GM19351 (cell line): Measurements from ENCODE around the gene SPTLC2.
"Not testable (repeated sequence)": the region's sequence is repeated elsewhere in the genome, so short reads cannot be mapped to it uniquely, and the experiment has no call there.

Source experiments
- ATAC-seq: cut with Tn5 transposase; IDR thresholded peaks from one replicate; pipeline ENCODE4 v1.9.1; 2021; ENCODE audit warnings: mild to moderate bottlenecking, moderate library complexity; ENCODE audit not compliant: unreplicated experiment

The SPTLC2 gene

DNA sequence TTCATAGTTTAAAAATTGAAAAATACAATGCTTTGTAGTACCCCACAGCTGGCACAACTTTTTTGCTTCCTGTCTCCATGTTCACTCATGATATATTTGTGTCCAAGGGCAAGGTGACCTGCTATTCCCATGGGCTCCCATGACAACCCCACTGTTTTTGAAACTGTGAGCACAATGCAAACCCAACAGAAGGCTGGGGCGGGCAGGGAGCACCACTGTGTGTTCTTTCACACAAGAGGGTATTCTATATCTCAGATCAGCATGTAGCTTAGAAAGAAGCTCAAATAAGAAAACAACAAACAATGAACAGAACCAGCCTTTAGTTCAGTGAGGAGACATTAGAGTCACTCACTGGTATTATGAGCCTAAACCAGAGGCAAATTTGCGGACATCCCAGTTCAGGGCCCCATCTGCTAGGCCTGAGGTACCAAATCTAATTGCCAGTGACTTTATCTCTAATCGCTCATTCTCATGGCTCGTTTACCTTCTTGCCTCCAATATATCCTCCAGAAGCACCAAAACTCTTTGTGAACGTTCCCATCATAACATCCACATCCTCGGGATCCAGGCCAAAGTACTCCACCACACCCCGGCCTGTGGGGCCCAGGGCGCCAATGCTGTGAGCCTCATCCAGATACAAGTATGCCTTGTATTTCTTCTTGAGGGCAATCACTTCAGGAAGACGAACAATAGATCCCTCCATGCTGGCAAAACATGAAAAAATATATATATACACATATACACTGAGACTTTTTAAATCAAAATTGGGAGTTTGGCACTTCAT lies 61.4 kb downstream of the SPTLC2 start:
- no peak for ATAC-seq

DNA sequence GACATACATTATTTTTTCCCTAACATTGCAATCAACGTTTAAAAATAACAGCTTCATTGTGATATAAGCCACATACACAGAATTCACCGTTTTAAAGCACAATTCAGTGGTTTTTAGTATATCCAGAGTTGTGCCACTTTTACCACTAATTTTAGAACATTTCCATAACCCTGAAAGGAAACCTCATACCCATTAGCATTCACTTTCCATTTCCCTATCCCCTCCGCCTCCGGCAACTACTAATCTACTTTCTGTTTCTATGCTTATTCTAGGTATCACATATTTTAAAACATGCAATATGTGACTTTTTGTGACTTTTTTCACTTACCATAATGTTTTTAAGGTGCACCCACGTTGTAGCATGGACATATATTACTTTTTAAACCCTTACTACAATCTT lies 62.2 kb downstream of the SPTLC2 start:
- ATAC-seq = peak; percentile 61

DNA sequence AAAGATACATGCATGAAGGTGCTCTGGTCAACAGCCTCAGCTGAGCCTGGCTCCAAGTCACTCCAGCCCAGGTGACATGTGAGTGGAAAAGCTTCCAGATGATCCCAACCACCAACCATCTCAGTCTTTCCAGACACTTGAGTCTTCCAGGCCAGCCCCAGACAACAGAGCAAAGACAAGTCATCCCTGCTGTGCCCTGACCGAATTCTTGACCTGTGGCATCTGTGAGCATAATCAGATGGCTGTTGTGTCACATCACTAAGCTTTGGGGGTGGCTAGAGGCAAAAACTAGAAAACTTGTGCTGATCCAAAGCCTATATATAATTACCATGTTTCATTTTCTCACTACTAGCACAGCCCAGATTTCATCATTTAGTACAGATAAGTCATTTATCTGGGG lies 67.0 kb downstream of the SPTLC2 start:
- ATAC-seq = no peak

DNA sequence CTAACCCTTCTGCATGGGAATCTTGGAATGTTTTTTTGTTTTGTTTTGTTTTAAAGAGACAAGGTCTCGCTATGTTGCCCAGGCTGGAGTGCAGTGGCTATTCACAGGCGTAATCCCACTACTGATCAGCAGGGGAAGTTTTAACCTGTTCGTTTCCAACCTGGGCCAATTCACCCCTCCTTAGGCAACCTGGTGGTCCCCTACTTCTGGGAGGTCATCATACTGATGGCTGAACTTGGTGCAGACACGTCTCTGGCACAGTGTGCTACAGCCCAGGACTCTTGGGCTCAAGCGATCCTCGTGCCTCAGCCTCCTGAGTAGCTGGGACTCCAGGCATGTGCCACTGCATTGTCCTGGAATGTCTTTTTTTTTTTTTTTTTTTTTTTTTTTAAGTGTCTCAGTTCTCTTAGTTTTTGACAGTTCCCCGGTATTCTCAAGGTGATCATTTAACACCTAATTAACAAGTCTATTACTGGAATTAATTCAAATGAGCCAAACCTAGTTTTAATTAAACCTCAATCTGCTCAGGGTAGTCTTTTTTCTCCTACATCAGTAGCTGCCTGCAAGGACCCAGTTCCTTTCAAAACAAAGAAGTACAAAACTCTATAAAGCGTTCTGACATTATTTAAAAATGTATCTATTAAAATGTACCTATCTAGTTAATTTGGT lies 68.8 kb downstream of the SPTLC2 start:
- ATAC-seq = no peak

DNA sequence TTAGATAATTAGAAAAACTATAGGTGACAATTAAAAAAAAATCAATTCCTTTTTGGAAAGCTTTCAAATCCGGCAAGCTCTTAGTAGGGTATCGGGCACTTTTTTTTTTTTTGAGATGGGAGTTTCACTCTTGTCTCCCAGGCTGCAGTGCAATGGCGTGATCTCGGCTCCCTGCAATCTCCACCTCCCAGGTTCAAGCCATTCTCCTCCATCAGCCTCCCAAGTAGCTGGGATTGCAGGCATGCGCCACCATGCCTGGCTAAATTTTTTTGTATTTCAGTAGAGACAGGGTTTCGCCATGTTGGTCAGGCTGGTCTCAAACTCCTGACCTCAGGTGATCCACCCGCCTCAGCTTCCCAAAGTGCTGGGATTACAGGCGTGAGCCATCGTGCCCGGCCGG lies 71.3 kb downstream of the SPTLC2 start:
- ATAC-seq = not testable (repeated sequence)

DNA sequence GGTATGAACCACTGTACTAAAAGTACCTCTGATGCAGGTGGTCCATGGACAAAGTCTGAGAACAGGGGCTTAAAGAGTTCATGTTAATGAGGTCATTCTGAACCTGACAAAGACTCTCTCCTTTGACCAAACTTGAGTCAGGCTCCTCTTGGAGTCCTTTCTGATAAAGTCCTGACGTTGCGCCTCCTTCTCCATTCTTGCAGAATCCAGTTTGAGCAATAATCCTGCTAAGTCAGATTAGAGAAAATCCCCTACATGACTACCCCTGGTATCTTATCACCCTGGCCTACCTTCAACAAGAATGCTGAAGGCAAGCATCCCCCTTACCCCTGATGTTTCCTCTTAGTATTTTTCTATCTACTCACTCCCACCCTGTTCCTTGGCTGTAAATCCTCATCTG lies 71.9 kb downstream of the SPTLC2 start:
- ATAC-seq = no peak

DNA sequence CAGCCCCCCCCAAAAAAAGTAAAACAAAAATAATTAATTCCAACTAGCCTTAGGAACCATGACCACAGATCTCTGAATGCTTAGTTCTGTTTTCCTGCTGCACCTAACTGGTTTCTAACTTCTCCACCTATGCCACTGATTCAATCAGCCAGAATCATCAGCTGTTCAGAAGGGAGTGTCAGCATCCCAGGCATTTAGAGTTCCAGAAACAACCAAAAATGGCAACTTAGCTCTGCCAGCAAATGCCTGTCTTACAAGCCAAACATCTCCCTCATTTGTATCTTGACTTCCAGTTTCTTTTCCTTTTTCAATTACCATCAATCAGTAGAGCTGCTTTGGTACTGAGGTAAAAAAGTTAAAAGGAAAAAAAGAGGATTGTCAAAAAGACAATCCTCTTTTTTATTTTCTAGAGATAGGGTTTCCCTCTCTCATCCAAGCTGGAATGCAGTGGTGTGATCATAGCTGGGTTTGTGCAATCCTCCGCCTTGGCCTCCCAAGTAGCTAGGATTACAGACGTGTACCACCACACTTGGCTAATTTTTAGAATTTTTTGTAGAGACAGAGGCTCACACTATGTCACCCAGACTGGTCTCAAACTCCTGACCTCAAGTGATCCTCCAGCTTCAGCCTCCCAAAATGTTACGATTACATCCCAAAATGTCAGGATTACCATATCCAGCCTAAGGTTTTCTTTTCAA lies 72.7 kb downstream of the SPTLC2 start:
- ATAC-seq = no peak

DNA sequence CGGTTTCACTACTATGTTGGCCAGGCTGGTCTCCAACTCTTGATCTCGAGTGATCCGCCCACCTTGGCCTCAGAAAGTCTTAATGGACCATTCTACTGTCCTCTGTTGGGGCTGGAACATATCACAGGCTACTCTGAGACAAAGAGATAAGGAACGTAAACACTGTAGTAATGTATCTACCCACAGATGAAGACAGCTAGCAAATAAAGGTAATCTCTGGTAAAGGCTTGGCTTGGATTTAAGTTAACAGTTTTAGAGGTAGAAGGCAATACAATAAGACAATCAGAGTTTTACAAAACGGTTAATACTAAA lies 73.2 kb downstream of the SPTLC2 start:
- no peak for ATAC-seq

DNA sequence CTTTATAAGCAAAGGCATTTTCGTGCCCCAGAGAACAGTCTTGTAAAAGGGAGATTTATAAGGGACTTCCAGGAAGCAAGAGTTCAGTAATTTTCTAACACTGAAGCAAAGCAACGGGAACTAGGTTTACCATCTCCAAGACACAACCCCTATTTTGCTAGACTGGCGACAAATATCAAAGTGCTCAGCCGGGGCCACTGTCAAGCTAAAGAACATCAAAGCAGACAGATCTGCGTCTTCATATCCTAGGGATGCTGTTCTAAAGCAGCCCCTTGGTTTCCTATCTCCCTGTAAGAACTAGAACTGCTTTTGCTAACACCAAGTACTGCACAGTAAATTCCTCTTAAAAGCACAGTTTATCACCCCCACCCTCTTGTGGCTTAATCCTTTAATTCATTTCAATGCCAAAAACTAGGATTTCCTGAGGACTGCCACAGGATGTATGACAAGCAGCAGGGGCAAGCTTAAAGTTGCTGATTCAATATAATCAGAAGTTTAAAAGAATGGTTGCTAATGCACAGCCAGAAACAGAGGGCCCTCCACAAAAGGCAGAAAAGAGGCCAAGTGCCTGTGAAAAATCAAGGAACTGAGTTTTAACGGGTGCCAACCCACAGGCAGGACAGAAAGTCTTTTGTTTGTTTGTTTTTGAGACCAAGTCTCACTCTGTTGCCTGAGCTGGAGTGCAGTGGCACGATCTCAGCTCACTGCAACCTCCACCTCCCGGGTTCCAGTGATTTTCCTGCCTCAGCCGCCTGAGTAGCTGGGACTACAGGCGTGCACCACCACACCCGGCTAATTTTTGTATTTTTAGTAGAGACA lies 73.8 kb downstream of the SPTLC2 start:
- ATAC-seq = peak; percentile 40

DNA sequence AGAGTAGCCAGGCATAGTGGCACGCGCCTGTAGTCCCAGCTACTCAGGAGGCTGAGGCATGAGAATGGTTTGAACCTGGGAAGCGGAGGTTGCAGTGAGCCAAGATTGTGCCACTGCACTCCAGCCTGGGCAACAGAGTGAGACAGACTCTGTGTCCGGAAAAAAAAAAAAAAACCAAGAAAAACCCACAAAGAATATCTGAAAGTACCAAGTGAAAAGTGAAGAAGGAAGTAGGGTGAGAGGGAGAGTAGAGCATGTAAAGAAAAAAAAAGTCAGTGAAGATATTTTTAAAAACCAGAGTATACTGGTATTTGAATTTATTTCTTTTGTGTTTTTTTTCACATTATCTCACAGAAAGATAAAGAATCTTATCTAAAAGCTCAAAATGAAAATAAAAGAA lies 74.5 kb downstream of the SPTLC2 start:
- peak; percentile 77 for ATAC-seq

DNA sequence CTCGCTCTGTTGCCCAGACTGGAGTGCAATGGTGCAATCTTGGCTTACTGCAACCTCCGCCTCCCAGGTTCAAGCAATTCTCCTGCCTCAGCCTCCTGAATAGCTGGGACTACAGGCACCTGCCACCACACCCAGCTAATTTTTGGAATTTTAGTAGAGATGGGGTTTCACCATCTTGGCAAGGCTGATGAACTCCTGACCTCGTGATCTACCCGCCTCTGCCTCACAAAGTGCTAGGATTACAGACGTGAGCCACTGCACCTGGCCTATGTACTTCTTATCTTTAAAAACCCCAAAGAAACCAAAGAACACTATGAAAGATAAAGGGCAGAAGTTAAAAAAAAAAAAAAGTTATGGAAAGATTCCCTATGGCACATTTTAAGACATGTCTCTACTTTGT lies 79.5 kb downstream of the SPTLC2 start:
- ATAC-seq = not testable (repeated sequence)

DNA sequence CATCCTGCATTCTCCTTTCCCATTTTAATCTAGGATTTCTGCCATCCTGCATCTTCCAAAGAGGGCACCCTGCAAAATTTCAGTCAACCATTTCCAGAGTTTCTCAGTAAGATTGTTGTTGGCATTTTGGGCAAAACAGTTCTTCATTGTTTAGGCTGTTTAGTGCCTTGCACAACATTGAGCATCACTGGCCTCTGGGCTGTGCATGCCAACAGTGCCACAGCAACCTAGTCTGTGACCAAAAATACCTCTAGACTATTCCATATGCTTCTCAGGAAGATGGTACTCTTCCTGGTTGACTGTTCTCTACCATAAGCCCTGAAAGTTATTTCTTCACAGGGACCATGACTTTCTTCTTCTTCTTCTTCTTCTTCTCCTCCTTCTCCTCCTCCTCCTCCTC lies 85.4 kb downstream of the SPTLC2 start:
- ATAC-seq = no peak

DNA sequence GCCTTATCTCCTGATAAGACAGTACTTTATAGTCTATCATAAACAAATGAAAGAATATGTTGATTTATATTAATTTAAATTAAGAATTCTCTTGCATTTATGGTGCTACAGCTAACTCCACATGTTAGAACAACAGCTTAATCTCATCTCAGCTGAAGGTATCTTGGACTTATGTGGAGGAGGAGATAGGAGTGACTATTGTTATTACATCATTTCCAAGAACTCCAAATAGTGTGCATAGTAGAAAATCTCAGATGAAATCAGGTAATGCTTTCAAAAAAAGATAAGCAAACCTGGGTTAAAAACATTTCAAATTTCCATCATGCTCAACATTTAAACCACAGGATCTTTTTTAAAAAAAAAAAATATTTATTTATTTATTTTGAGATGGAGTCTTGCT lies 86.5 kb downstream of the SPTLC2 start:
- ATAC-seq = no peak

DNA sequence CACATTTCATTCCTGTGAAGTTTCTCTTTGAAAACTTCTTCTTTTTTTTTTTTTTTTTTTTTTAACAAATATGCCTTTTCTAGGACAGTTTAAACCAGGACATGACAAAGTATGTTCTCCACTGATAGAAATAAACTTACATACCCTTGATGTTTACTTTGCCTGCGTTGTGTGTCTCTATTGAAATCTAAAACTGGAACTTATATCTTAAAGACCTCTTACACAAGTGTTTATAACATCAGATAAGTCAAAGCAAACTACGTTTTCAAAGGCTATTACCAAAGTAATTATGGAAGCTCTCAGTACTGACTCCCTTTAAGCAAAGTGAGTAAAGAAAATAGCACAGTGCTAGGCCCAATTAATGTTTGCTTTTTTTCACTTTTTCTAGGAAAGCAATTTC lies 87.2 kb downstream of the SPTLC2 start:
- ATAC-seq = no peak

DNA sequence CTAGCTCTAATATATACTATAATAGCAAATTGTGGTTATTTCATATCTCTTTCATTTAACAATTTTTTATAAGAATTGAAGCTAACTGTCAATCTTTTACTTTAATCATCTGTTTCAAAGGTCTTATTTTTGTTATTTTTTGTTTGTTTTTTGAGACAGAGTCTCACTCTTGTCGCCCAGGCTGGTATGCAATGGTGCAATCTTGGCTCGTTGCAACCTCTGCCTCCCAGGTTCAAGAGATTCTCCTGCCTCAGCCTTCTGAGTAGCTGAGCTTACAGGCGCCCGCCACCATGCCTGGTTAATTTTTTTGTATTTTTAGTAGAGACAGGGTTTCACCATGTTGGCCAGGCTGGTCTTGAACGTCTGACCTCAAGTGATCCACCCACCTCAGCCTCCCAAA lies 87.7 kb downstream of the SPTLC2 start:
- ATAC-seq = not testable (repeated sequence)

DNA sequence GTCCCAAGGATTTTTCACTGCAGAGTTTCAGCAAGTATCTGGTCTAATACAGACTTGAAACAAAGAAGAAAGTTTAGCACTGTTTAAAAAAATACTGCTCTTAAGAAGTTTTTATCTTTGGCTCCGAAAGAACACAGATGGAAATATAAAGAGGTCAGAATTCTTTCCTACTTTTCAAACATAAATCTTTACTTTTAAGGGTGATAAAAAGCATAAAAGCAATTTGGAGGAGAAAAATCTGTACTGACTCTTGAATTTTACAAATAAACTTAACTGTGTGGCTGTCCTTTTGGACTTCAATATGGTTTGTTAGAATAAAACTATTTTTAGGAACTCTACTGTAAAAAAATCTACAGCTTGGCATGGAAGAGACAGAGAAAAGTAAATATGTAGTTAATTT lies 90.2 kb downstream of the SPTLC2 start:
- ATAC-seq = no peak

DNA sequence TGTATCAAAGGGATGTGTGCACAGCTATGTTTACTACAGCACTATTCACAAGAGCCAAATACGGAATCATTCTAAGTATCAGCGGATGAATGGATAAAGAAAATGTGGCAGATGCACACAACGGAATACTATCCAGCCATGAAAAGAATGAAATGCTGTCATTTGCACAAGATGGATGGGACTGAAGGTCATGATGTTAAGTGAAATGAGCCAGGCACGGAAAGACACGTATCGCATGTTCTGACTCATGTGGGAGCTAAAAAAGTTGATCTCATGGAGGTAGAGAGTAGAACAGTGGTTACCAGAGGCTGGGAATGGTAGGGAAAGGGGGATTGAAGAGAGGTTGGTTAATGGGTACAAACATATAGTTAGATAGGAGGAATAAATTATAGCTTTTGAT lies 91.9 kb downstream of the SPTLC2 start:
- no peak for ATAC-seq

DNA sequence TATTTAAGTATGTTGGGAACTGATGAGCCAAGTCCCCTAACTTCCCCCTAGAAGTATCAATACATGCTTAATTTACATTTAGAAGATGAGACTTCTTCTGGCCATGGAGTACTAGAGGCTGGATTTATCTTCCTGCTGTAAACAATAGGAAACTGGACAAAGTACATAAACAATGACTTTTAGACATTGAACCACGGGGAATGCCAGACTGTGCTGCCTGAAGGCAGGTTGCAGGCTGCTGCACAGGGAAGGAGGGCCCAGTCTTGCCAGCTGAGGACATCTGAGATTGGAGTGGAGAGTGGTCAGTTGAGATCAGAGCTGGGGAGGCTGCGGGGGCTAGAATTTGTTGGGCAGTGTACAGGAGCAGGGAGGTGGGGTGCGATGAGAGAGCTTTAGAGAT lies 93.3 kb downstream of the SPTLC2 start:
- no peak for ATAC-seq

DNA sequence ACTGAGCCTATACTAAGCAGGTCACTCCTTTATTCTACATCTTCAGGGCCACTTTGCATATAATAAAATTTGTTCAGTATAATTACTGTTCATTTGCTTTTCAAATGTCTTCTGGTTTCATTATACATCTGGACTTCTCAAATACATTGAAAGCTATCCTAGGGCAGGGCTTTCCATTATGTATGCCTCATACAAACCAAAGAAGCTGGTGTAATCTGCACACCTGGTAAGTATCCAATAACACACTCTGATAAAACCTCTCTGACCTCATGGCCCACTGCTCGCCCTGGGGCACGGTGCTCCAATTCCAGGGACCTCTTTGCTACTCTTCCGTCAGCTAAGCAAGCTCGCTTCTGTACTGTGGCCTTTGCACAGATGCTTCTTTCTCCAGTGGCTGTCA lies 95.9 kb downstream of the SPTLC2 start:
- ATAC-seq = no peak

DNA sequence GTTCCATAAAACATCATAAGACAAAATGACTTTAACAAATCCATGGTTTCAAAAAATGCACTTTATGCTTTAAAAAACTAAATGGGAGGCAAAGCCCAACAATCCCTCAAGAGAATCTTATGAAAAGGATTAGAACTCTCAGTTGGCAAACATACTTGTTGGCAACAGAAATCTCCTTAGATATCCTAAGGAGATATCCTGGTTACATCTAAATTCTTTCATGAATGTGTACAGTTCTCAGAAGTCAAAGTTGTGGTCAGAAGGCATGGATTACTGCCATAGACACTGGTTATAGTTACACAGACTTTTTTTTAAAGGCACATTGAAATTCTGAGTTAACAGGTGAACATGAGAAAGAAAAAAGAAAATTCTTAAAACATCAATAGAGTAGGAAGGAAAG lies 100.3 kb downstream of the SPTLC2 start:
- no peak for ATAC-seq

DNA sequence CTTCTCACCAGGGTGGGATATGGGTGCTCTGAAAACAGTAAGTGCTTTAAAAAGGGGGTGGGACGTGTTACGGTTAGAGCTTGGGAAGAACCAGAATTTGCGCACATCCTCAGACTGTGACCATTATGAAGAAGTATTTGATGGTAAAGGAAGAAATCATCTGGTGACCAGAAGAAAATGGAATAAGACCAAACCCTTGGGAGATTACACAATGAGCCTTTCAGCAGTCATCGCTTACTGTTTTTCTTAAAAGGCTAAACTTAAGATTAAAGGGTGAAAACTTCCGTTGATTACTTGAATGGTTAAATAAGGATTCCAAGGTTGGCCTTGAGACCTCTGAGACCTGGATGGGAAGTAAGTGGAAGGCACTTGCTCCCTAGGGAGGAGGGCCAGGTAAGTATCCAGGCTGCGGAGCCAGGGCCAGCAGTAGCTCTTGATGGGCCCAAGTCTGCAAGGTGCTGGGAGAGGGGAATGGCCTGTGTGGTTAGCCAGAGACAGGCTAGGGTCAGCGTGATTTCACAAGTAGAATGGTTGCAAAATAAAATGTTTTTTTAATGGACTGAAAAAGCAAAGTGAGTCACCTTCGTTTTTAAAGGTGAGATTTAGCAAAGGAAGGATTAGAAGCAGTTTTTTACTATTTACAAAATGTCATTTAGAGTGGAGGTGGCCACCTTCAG lies 104.8 kb downstream of the SPTLC2 start:
- ATAC-seq = no peak
